ENCODE results near the gene NIPSNAP2. TPM values are rescaled to one million over a fixed set of nuclear protein-coding genes. Genes with fewer than 3 reads are reported as not detected.
"Not testable (repeated sequence)": the region's sequence is repeated elsewhere in the genome, so short reads cannot be mapped to it uniquely, and the experiment has no call there.

Gene NIPSNAP2
- total RNA-seq, 1 donor from 2014 or later, result 43.0 TPM

DNA sequence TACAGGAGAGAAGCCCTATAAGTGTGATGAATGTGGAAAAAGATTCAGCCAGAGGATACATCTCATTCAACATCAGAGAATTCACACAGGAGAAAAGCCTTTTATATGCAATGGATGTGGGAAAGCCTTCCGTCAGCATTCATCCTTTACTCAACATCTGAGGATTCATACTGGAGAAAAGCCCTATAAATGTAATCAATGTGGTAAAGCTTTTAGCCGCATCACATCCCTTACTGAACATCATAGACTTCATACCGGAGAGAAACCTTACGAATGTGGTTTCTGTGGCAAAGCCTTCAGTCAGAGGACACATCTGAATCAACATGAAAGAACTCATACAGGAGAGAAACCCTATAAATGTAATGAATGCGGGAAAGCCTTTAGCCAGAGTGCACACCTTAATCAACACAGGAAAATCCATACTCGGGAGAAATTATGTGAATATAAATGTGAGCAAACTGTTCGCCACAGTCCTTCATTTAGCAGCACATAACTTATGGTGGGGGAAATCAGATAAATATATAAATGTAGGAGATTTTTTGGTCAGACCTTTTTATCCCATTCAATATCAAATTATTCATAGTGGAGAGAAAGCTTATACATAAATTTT is 24.8 kb upstream of the NIPSNAP2 start:
- TF ChIP-seq CTCF (IDR thresholded peaks at IDR 0.05), result no peak
- no peak overlapping the region for H3K27ac Mint-ChIP-seq (ENCODE audit: unreplicated experiment)
- peaks cover 54% of the 10 kb centered on the region for H3K9me3 Mint-ChIP-seq (ENCODE audit: low read depth)
- peaks cover 36% of the 10 kb centered on the region for H3K36me3 Mint-ChIP-seq (ENCODE audit: low read depth)
- H3K4me3 Mint-ChIP-seq (ENCODE audit: unreplicated experiment), result no peak overlapping the region
- H3K27me3 Mint-ChIP-seq (ENCODE audit: low read depth), result no peaks in the 10 kb centered on the region
- DNase-seq (ENCODE audit: low spot score), result no peak
- H3K4me1 Mint-ChIP-seq (ENCODE audit: low read depth), result no peaks in the 10 kb centered on the region

GRCh38 chr7:55946545-55946944 is 17.8 kb upstream of the NIPSNAP2 start:
- H3K27me3 Mint-ChIP-seq (ENCODE audit: low read depth), result no peaks in the 10 kb centered on the region
- DNase-seq (ENCODE audit: low spot score), result no peak
- peaks cover under 1% of the 10 kb centered on the region for H3K4me1 Mint-ChIP-seq (ENCODE audit: low read depth)
- TF ChIP-seq CTCF (IDR thresholded peaks at IDR 0.05), result no peak
- H3K27ac Mint-ChIP-seq (ENCODE audit: unreplicated experiment), result no peak overlapping the region
- H3K9me3 Mint-ChIP-seq (ENCODE audit: low read depth), result peaks cover 32% of the 10 kb centered on the region
- peaks cover 13% of the 10 kb centered on the region for H3K36me3 Mint-ChIP-seq (ENCODE audit: low read depth)
- no peak overlapping the region for H3K4me3 Mint-ChIP-seq (ENCODE audit: unreplicated experiment)

DNA sequence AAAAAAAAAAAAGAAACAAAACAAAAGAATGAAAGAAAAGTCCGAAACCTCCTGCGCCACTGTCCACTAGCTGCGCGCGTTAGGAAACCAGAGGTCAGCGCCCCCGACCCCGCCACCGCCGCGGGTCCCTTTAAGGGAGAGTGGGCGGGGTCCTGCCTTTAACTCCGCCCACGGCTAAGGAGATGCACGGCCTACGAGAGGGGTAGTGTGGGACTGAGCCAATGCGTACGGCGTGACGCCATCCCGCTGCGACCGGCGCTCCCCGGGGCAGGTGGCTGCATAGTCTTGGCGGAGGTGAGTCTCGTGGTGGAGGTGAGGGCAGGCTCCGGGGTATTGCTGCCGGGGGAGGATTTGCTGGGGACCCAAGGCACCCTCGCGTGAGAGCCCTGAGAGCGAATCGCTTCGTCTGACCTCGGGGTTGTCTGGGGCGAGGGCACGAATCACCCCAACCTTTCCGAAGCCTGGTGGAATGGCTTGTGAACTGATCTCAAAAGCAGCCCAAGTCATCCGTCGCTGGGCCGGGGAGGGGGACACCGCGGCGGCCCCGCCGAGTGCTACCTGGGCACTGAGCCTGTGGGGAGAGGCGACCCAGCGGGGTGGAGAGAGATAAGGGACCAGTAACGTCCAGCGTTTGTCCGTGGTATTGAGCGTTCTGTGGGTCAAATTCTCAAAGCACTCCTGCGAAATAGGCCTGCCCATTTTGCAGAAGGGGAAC is 12.6 kb upstream of the NIPSNAP2 start, which contains the start of gene MRPS17:
Gene MRPS17, plus strand, starts transcription at position 241 of the 715 bp plus-strand sequence. CDS start 1,319 bp downstream, outside the sequence.
- H3K4me3 Mint-ChIP-seq (ENCODE audit: unreplicated experiment), result peak within 1 kb of the TSS; percentile 97
- peaks cover 17% of the 10 kb centered on the region for H3K4me1 Mint-ChIP-seq (ENCODE audit: low read depth)
- no peak for TF ChIP-seq CTCF (IDR thresholded peaks at IDR 0.05)
- peak; percentile 94 for DNase-seq (ENCODE audit: low spot score)
- H3K27me3 Mint-ChIP-seq (ENCODE audit: low read depth), result no peaks in the 10 kb centered on the region
- H3K27ac Mint-ChIP-seq (ENCODE audit: unreplicated experiment), result peak within 1 kb of the TSS; percentile 96
- H3K9me3 Mint-ChIP-seq (ENCODE audit: low read depth), result no peaks in the 10 kb centered on the region
- peaks cover 10% of the 10 kb centered on the region for H3K36me3 Mint-ChIP-seq (ENCODE audit: low read depth)

DNA sequence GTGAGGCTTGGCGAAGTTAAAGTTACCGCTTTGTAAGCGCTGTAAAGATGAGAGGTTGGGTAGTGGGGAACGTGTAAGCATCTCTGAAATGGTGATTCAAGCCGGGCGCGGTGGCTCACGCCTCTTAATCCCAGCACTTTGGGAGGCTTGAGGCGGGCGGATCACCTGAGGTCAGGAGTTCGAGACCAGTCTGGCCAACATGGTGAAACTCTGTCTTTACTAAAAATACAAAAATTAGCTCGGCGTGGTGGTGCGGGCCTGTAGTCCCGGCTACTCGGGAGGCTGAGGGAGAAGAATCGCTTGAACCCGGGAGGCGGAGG is 12.1 kb upstream of the NIPSNAP2 start:
- not testable (repeated sequence) for H3K36me3 Mint-ChIP-seq (ENCODE audit: low read depth); H3K9me3 Mint-ChIP-seq (ENCODE audit: low read depth); H3K27me3 Mint-ChIP-seq (ENCODE audit: low read depth); DNase-seq (ENCODE audit: low spot score)
- Mint-ChIP-seq H3K4me1 (ENCODE audit: low read depth) (peaks cover 17% of the 10 kb centered on the region), H3K4me3 (ENCODE audit: unreplicated experiment) (peak overlapping the region; percentile 97), H3K27ac (ENCODE audit: unreplicated experiment) (peak overlapping the region; percentile 96)

- no peak for DNase-seq (ENCODE audit: low spot score)
- H3K9me3 Mint-ChIP-seq (ENCODE audit: low read depth), result no peaks in the 10 kb centered on the region
- peaks cover 10% of the 10 kb centered on the region for H3K36me3 Mint-ChIP-seq (ENCODE audit: low read depth)
- peak overlapping the region; percentile 97 for H3K4me3 Mint-ChIP-seq (ENCODE audit: unreplicated experiment)
- H3K4me1 Mint-ChIP-seq (ENCODE audit: low read depth), result peaks cover 17% of the 10 kb centered on the region
- no peak for TF ChIP-seq CTCF (IDR thresholded peaks at IDR 0.05)
- no peak overlapping the region for H3K27ac Mint-ChIP-seq (ENCODE audit: unreplicated experiment)
- no peaks in the 10 kb centered on the region for H3K27me3 Mint-ChIP-seq (ENCODE audit: low read depth)
These were observed 10.5 kb upstream of the NIPSNAP2 start for GRCh38 chr7:55953707-55954475.

Measured in chondrocyte (in vitro differentiated cells).